GM19238 (cell line): ENCODE results near the gene RAB11FIP3.
"Not testable (repeated sequence)": the region's sequence is repeated elsewhere in the genome, so short reads cannot be mapped to it uniquely, and the experiment has no call there.

Source experiments
- DNase-seq: peaks from one replicate; pipeline ENCODE4 v3.0.0; 2011; ENCODE audit warnings: low spot score; ENCODE audit not compliant: insufficient read length

Gene RAB11FIP3

GRCh38 chr16:492211-492875 is 66.9 kb downstream of the RAB11FIP3 start:
- no peak for DNase-seq

GRCh38 chr16:494676-495075 is 69.2 kb downstream of the RAB11FIP3 start:
- not testable (repeated sequence) for DNase-seq

- no peak for DNase-seq
These were observed 69.8 kb downstream of the RAB11FIP3 start for GRCh38 chr16:495127-495748.

GRCh38 chr16:496097-496886 is 70.8 kb downstream of the RAB11FIP3 start:
- DNase-seq, result no peak

- DNase-seq, result no peak
These were observed 71.8 kb downstream of the RAB11FIP3 start for GRCh38 chr16:497258-497657.

- DNase-seq, result no peak
These were observed 74.5 kb downstream of the RAB11FIP3 start for GRCh38 chr16:499924-500323.

- DNase-seq, result no peak
These were observed 75.3 kb downstream of the RAB11FIP3 start for GRCh38 chr16:500709-501108.

GRCh38 chr16:502179-502943 is 76.9 kb downstream of the RAB11FIP3 start:
- DNase-seq, result no peak

GRCh38 chr16:503150-504071 is 78.0 kb downstream of the RAB11FIP3 start:
- DNase-seq, result no peak

- DNase-seq, result no peak
These were observed 80.2 kb downstream of the RAB11FIP3 start for GRCh38 chr16:505479-506245.

GRCh38 chr16:506246-506546 is 80.7 kb downstream of the RAB11FIP3 start:
- DNase-seq, result no peak

GRCh38 chr16:507527-507926 is 82.1 kb downstream of the RAB11FIP3 start:
- DNase-seq, result not testable (repeated sequence)

GRCh38 chr16:507996-508395 is 82.5 kb downstream of the RAB11FIP3 start:
- no peak for DNase-seq

- DNase-seq, result no peak
These were observed 83.7 kb downstream of the RAB11FIP3 start for GRCh38 chr16:508884-509736.

- no peak for DNase-seq
These were observed 84.8 kb downstream of the RAB11FIP3 start for GRCh38 chr16:510066-510825.

- no peak for DNase-seq
These were observed 87.4 kb downstream of the RAB11FIP3 start for GRCh38 chr16:512802-513201.

GRCh38 chr16:513950-514349 is 88.5 kb downstream of the RAB11FIP3 start:
- DNase-seq, result no peak

GRCh38 chr16:515175-515938 is 89.9 kb downstream of the RAB11FIP3 start:
- no peak for DNase-seq
